Loucy (cell line): ENCODE results near the gene MAN2A1.

Experiments
- CTCF ChIP-seq: fragments of 200-600 bp; sonication (generic); conservative IDR thresholded peaks from 2 replicates; pipeline ENCODE4 v1.5.1; 2014; ENCODE audit warnings: mild to moderate bottlenecking, antibody characterized with exemption, low read length
- EZH2phosphoT487 ChIP-seq: fragments of 200-600 bp; IDR thresholded peaks from 2 replicates; pipeline ENCODE4 v1.6.1; 2018; ENCODE audit warnings: antibody characterized with exemption, mild to moderate bottlenecking, moderate library complexity, borderline replicate concordance

GRCh38 chr5:109650493-109650892 is 39.2 kb upstream of the MAN2A1 start:
- TF ChIP-seq CTCF (no peak), EZH2phosphoT487 (no peak)
